HAP-1 (cell line): ENCODE measurements around the gene ITPK1.

Experiments
- DNase-seq, 2 experiments: peaks; one replicate each; pipeline ENCODE4 v3.0.0-alpha.2; 2016 to 2020; ENCODE audit warnings: low spot score in 2 of 2
- H3K27me3 ChIP-seq: fragments of 250-450 bp; sonication (Bioruptor Pico); 2 replicates; pipeline ENCODE4 v1.5.1; 2020; ENCODE audit warnings: low read depth, mild to moderate bottlenecking, moderate library complexity
- H3K36me3 ChIP-seq: fragments of 250-450 bp; sonication (Bioruptor Pico); replicated peaks from 2 replicates; pipeline ENCODE4 v1.5.1; 2020; ENCODE audit warnings: mild to moderate bottlenecking
- H3K4me1 ChIP-seq: fragments of 250-450 bp; sonication (Bioruptor Pico); 2 replicates; pipeline ENCODE4 v1.5.1; 2020; ENCODE audit warnings: mild to moderate bottlenecking
- H3K4me3 ChIP-seq: fragments of 250-450 bp; sonication (Bioruptor Pico); 2 replicates; pipeline ENCODE4 v1.5.1; 2020; ENCODE audit warnings: mild to moderate bottlenecking, moderate library complexity
- H3K9me3 ChIP-seq: fragments of 250-450 bp; sonication (Bioruptor Pico); 2 replicates; pipeline ENCODE4 v1.5.1; 2020; ENCODE audit warnings: mild to moderate bottlenecking, moderate library complexity
- in situ Hi-C: fragments of 300-500 bp; cut with MboI; formaldehyde crosslinking; loops from 3 replicates; pipeline ENCODE4 v1.14.3; 2020; ENCODE audit warnings: low sequenced_read_pairs, inconsistent platforms, mixed read lengths

The ITPK1 gene

DNA sequence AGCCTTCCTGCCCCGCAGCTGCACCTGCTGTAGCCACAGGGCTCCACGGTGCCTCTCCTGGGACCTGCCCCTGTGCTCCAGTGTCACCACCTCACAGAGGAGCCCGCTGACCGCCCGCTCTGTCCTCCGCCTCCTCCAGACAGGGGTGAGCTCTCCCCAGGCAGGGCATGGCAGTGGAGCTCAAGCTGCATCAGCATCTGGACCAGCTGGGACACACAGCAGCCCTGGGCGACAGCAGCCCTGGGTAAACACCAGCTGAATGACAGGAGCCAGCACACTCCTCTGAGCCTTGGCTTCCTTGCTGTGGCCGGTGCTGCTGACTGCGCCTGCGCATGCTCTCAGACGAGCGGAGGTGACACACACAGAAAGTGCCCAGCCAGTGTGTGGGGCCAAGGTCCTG is 170.7 kb downstream of the ITPK1 start:
- Histone ChIP-seq H3K27me3 (no peaks in the 10 kb centered on the region), H3K4me1 (no peaks in the 10 kb centered on the region), H3K36me3 (no peaks in the 10 kb centered on the region; the same call in 1 of the 2 replicates), H3K4me3 (no peak overlapping the region), H3K9me3 (no peaks in the 10 kb centered on the region)
- in situ Hi-C loops, result loop anchor here (5.0 kb wide), 1 partner anchor 192 kb away; no protein-coding TSS in a partner anchor
- no peak for DNase-seq

DNA sequence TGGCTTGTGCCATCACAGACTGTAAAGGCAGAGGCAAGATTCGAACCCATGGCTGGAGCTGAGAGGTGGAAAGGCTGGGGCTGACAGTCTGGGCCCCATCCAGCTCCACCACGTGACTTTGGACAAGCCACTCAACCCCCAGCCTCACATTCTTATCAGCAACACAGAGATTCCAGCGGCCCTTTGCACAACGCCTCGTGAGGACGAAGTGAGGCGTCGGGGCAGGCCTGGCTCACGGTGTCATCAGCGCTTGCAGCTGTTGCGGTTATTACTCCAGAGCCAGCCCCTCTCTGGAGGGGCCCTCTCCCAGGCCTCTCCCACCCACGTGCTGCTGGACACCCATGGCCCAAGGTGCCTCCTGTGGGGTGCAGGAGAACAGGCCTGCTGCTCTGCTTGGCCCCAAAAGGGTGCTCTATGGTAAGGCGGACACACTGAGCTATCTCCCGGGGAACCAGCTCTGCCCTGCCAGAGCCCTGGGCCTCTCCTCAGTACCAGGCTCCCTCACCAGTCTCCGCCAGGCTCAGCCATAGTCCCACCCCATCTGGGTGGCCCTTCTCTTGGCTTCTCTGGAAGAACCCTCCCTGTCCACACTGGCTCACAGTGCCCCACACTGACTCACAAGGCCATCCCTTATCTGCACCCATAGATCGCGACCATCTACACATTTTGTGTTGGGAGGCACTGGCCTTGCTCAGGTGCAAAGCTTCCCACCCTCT is 171.7 kb downstream of the ITPK1 start:
- in situ Hi-C loops, result loop anchor here (5.0 kb wide), 1 partner anchor 193 kb away; no protein-coding TSS in a partner anchor
- no peaks in the 10 kb centered on the region for H3K9me3 ChIP-seq
- no peak for DNase-seq
- H3K4me3 ChIP-seq, result no peak overlapping the region
- no peaks in the 10 kb centered on the region; the same call in 1 of the 2 replicates for H3K36me3 ChIP-seq
- H3K4me1 ChIP-seq, result no peaks in the 10 kb centered on the region
- H3K27me3 ChIP-seq, result no peaks in the 10 kb centered on the region

DNA sequence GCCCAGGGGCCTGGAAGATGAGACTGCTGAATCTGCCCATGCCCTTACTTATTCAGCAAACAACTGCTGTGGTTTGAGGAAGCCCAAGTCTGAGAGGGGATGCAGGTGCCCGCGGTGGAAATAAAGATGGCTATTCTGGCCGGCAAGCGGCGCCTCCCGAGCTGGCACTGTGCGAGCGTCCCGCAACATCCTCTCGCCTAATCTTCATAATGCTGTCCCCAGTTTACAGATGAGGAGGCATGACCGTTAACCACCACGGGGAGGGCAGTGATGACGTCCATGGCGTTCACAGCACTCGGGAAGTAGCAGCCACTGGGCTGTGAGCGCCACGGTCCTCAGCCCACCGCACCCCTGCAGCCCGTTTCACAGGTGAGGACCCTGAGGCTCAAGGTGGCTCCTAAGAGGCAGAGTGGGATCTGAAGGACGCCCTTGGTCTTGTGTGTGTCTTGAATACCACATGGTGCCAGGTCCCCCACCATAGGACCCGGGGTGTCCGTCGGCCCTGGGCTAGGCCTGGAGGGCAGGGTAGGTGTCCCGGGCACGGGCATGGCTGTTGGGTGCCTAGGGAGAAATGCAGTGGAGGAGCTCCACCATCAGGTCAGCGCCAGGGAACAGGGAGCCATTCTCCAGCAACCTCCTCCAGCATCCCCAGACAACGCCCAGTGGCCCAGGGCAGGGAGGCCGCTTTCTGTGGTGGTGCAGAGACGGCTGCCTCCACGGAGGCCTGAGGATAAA is 172.6 kb downstream of the ITPK1 start:
- H3K4me1 ChIP-seq, result no peaks in the 10 kb centered on the region
- no peak for DNase-seq
- in situ Hi-C loops, result loop anchor here (5.0 kb wide), 1 partner anchor 194 kb away; no protein-coding TSS in a partner anchor
- H3K36me3 ChIP-seq, result no peaks in the 10 kb centered on the region; the same call in 1 of the 2 replicates
- no peaks in the 10 kb centered on the region for H3K27me3 ChIP-seq
- H3K4me3 ChIP-seq, result no peak overlapping the region
- H3K9me3 ChIP-seq, result no peaks in the 10 kb centered on the region

DNA sequence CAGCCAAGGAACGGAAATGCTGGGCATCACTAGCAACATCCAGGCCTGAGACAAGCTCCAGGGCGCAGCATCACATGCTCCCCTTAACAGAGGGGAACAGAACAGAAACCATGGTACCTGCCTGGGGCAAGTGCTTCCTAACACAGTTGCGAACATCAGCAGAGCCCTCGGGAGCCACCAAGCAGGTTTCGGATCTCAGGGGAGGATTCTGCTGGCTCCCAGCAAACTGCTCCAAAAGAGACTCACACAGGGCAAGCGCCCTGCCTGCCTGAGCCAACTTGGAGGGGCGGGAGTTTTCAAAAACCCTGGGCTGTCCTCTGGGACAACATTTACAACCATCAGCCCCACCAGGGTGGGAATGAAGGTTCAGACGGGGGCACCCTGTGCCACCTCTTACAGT is 173.1 kb downstream of the ITPK1 start:
- Histone ChIP-seq H3K9me3 (no peaks in the 10 kb centered on the region), H3K36me3 (no peaks in the 10 kb centered on the region; the same call in 1 of the 2 replicates), H3K27me3 (no peaks in the 10 kb centered on the region), H3K4me3 (no peak overlapping the region), H3K4me1 (no peaks in the 10 kb centered on the region)
- in situ Hi-C loops, result loop anchor here (5.0 kb wide), 1 partner anchor 195 kb away; no protein-coding TSS in a partner anchor
- no peak for DNase-seq

DNA sequence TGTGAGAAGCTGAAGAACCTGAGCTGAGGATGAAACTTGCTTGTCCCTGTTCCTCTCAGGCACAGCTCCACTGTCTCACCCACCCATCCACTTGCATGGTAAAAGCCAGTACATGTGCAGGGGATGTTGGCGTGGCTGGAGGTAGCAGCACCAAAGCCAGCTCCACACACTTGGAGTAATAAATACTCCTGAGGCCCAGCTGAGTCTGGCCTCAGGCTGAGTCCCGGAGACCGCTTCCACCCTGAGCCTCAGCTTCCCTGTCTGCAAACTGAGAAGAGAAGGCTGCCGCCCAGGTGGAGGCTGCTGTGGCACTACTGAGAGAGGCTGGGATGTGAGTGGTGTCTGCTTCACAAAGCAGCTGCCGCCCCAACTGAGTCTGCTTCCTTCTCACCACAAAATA is 173.6 kb downstream of the ITPK1 start:
- Histone ChIP-seq H3K27me3 (no peaks in the 10 kb centered on the region), H3K9me3 (no peaks in the 10 kb centered on the region), H3K36me3 (no peaks in the 10 kb centered on the region; the same call in 1 of the 2 replicates), H3K4me3 (no peak overlapping the region), H3K4me1 (no peaks in the 10 kb centered on the region)
- DNase-seq, result no peak
- in situ Hi-C loops, result loop anchor here (5.0 kb wide), 1 partner anchor 195 kb away; no protein-coding TSS in a partner anchor

DNA sequence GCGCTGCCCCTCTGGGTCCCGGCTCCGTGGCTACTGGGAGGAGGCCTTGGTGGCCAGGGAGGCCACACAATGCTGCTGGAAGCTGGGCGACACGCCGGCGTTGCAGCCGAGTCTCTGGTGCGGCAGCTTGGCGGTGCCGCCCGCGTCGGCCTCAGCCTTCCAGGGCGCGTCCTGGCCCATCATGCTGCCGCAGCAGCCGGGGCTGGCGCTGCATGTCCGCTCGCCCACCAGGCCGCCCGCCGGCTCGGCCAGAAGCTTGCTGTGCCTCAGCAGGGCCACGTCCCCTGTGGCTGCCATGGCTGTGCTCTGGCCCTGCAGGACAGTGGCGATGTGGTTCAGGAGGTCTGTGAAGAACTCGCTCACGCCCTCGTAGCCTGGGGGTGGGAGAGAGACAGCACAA is 174.2 kb downstream of the ITPK1 start:
- DNase-seq, result no peak
- no peaks in the 10 kb centered on the region for H3K9me3 ChIP-seq
- in situ Hi-C loops, result loop anchor here (5.0 kb wide), 1 partner anchor 196 kb away; no protein-coding TSS in a partner anchor
- H3K4me3 ChIP-seq, result no peak overlapping the region
- H3K27me3 ChIP-seq, result no peaks in the 10 kb centered on the region
- H3K36me3 ChIP-seq, result no peaks in the 10 kb centered on the region; the same call in 1 of the 2 replicates
- H3K4me1 ChIP-seq, result no peaks in the 10 kb centered on the region

DNA sequence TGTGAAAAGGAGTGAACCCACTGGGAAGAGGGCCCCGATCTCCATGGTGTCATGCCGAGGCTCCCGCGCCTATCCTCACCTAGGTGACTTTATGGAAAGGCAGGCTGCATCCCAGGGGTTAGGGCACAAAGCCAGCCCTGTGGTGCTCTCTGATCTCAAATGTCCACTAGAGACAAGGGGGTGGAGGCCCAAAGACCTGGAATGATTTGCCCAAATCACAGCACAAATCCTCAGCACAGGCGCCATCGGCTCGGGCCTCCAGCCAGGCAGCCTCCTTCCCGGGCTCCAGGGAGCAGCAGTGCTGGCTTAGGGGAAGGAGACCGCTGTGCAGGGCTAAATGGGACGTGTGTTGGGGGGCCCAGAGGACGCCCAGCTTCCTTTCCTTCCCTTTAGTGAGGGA is 175.2 kb downstream of the ITPK1 start:
- in situ Hi-C loops, result loop anchor here (5.0 kb wide), 1 partner anchor 197 kb away; no protein-coding TSS in a partner anchor
- DNase-seq, result no peak
- peaks cover 4% of the 10 kb centered on the region; the same call in 1 of the 2 replicates for H3K36me3 ChIP-seq

DNA sequence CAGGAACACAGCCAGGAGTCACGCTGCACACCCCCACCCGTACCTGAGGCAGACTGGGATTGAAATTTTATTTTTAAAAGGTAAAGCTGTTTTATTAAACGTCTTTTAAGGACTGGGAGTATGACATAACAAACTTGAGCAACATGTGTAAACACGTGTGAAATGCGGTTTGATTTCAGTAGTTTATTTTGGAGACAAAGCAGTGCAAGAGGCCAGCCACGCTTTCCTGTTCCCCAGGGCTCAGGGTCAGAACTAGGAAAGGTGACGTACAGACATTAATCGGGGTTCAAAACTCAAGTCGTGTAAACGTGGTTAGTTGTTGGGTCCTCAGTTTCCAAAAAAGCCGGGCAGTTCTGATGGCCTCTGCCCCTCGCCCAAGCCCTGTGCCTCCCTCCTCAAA is 176.0 kb downstream of the ITPK1 start:
- no peak overlapping the region for H3K4me3 ChIP-seq
- in situ Hi-C loops, result loop anchor here (5.0 kb wide), 1 partner anchor 198 kb away; no protein-coding TSS in a partner anchor
- H3K9me3 ChIP-seq, result no peaks in the 10 kb centered on the region
- no peaks in the 10 kb centered on the region for H3K27me3 ChIP-seq
- no peaks in the 10 kb centered on the region for H3K4me1 ChIP-seq
- DNase-seq, result no peak
- peaks cover 4% of the 10 kb centered on the region; the same call in 1 of the 2 replicates for H3K36me3 ChIP-seq

More for the DNA sequence above, 175.2 kb downstream of the ITPK1 start:
- Histone ChIP-seq H3K27me3 (no peaks in the 10 kb centered on the region), H3K4me3 (no peak overlapping the region), H3K4me1 (no peaks in the 10 kb centered on the region), H3K9me3 (no peaks in the 10 kb centered on the region)

DNA sequence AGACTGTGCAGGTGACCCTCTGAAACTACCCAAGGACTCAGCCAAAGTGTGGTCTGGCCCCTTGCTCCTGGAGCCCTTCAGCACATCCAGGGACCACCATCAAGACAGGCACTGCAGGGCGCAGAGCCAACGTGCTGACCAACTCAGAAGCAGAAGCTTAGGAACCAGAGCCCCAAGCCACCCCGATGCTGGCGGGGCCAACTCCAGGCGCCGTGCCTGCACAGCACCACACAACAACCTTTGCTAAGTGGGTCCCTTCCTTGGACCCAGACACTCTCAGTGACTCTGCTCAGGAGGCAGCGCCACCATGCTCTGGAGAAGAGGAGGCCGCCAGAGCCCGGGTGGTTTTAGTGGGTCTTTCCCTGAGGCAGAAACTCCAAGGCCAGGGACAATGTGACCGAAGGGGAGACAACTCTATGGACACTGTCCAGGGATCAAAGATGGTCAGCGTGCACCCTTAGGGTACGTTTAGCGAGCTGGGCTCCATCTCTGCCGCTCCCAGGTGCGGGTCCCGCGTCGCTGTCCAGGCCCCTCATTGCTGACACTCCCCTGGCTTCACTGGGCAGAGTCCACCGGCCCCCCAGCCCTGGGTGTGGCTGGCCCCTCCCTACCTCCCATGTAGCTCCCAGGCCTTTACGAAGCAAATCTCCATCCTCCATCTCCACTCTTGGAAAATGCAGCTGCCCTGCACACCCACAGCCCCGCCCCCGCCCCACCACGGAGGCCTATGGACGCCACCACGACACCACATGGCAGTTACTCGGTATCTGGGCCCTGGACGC is 176.6 kb downstream of the ITPK1 start:
- H3K9me3 ChIP-seq, result no peaks in the 10 kb centered on the region
- in situ Hi-C loops, result no loop called here
- no peak overlapping the region for H3K4me3 ChIP-seq
- no peak for DNase-seq
- no peaks in the 10 kb centered on the region for H3K27me3 ChIP-seq
- H3K36me3 ChIP-seq, result peaks cover 4% of the 10 kb centered on the region; the same call in 1 of the 2 replicates
- H3K4me1 ChIP-seq, result no peaks in the 10 kb centered on the region

DNA sequence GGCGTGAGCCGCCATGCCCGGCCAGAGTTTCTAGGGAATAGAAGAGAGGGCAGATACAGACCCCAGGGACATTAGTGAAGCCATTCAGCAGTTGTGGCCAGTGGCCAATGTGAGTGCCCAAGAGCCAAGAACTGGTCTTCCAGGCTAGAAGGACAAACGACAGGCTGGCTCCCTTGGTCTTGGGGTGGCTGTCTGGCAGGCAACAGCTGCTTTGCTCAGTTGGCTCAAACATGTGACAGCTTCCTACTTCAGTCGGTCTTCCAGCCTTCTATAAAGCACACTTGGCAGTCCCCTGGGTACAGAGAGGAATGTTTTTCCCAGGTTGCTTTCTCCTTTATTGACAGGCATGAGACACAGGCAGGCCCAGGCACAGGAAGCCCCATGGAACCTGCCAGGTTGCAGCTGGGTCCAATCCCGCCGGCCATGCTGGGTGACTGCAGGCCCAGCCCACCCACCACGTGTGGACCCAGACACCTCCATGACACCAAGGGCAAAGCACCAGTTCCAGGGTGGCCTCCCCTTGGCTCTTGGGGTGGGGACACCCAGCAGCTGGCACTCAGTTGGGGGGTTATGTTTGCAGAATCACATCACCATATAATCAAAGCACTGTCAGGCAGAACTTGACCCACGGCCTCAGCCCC is 177.4 kb downstream of the ITPK1 start:
- no peak for DNase-seq
- Histone ChIP-seq H3K27me3 (no peaks in the 10 kb centered on the region), H3K9me3 (no peaks in the 10 kb centered on the region), H3K4me3 (no peak overlapping the region), H3K36me3 (peaks cover 4% of the 10 kb centered on the region; the same call in 1 of the 2 replicates), H3K4me1 (no peaks in the 10 kb centered on the region)
- in situ Hi-C loops, result no loop called here

DNA sequence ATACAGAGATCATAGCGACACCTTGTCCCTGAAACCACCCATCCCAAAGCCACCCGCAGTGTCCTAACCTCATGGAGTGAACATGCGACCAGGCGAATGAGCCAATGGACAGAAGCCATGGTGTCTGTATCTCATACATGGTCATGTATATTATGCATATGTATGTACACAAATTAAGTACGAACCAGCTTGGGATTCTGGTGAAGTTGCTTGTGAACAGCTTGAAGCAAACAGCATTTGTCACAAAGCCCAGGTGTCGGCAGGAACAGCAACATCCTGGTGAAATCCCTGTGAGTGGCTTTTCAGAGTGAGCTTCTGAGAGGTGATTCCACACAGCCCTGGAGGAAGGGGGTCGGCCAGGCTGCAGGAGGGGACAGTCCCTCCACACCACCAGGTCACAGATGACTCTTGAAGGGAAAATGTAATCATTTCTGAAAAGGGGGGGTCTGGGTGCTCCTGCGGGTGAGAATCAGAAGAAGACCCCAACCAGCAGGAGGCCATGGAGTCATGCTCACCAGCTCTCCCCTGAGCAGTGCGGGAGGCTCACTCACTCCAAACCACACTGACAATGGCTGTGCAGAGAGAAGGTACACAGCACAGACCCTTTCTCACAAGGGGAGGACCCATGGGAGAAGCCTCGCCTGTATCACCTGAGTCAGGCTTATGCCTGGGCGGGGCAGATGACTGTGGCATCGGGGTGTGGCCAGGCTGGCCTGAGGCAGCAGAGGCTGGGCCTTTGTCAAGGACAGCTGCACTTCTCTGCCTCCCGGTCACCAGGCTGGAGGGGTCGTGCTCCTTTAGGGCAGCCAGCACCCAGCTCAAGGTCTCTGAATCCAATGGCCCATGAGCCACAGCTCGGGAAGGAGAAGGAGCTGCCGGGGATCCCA is 178.4 kb downstream of the ITPK1 start:
- no peak for DNase-seq
- H3K4me3 ChIP-seq, result no peak overlapping the region
- in situ Hi-C loops, result no loop called here
- no peaks in the 10 kb centered on the region for H3K9me3 ChIP-seq
- no peaks in the 10 kb centered on the region for H3K4me1 ChIP-seq
- H3K27me3 ChIP-seq, result no peaks in the 10 kb centered on the region
- H3K36me3 ChIP-seq, result 0 out of 2 replicates have a peak, but pooled peaks cover 4% of the 10 kb centered on the region

DNA sequence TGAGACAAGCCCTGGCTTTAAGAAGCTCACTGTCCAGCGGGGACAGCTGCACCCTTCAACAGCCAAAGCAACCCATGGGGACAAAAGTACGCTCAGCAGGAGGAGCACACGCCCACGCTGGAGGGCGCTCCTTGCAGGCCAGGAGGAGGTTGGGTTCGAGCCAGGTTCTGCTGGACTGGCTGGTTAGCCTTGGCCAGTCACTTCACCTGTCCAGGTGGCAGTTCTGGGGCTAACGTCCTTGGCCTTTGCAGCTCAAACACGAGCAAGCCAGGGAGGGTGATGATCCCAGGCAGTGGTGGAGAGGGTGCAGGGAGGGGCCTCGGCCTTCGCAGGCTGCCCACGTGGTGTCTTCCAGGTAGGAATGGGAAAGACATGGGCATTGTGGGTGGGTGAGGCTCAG is 179.6 kb downstream of the ITPK1 start:
- Histone ChIP-seq H3K9me3 (no peaks in the 10 kb centered on the region), H3K27me3 (no peaks in the 10 kb centered on the region), H3K4me3 (no peak overlapping the region), H3K4me1 (no peaks in the 10 kb centered on the region), H3K36me3 (0 out of 2 replicates have a peak, but pooled peaks cover 4% of the 10 kb centered on the region)
- no peak for DNase-seq
- in situ Hi-C loops, result no loop called here
